ENCODE results near the gene EPB41.
"Not testable (repeated sequence)": the region's sequence is repeated elsewhere in the genome, so short reads cannot be mapped to it uniquely, and the experiment has no call there.

Gene EPB41

GRCh38 chr1:28914228-28915030 is at the start of gene EPB41:
EPB41 (plus strand) TSS chr1:28914569; CDS start chr1:28987438, 72,869 bp downstream.
- peak; percentile 97 for DNase-seq (ENCODE audit: low read depth, low spot score)

- DNase-seq (ENCODE audit: low read depth, low spot score): no peak
Observed at GRCh38 chr1:28864695-28865094, 49.7 kb upstream of the EPB41 start.

GRCh38 chr1:28865997-28866650 is 48.2 kb upstream of the EPB41 start:
- DNase-seq (ENCODE audit: low read depth, low spot score): peak; percentile 23

GRCh38 chr1:28867850-28868249 is 46.5 kb upstream of the EPB41 start:
- DNase-seq (ENCODE audit: low read depth, low spot score): no peak

- DNase-seq (ENCODE audit: low read depth, low spot score): no peak
Observed at GRCh38 chr1:28869952-28870351, 44.4 kb upstream of the EPB41 start.

- DNase-seq (ENCODE audit: low read depth, low spot score): no peak
Observed at GRCh38 chr1:28871631-28872401, 42.6 kb upstream of the EPB41 start.

- DNase-seq (ENCODE audit: low read depth, low spot score): not testable (repeated sequence)
Observed at GRCh38 chr1:28875134-28875533, 39.2 kb upstream of the EPB41 start.

GRCh38 chr1:28877132-28877781 is 37.1 kb upstream of the EPB41 start:
- DNase-seq (ENCODE audit: low read depth, low spot score): peak; percentile 85

- no peak for DNase-seq (ENCODE audit: low read depth, low spot score)
Observed at GRCh38 chr1:28878796-28879195, 35.6 kb upstream of the EPB41 start.

GRCh38 chr1:28882009-28882628 is 32.2 kb upstream of the EPB41 start:
- DNase-seq (ENCODE audit: low read depth, low spot score): peak; percentile 93

- no peak for DNase-seq (ENCODE audit: low read depth, low spot score)
Observed at GRCh38 chr1:28883242-28883616, 31.1 kb upstream of the EPB41 start.

- DNase-seq (ENCODE audit: low read depth, low spot score): no peak
Observed at GRCh38 chr1:28885472-28885877, 28.9 kb upstream of the EPB41 start.

- DNase-seq (ENCODE audit: low read depth, low spot score): no peak
Observed at GRCh38 chr1:28885977-28886730, 28.2 kb upstream of the EPB41 start.

GRCh38 chr1:28886731-28887418 is 27.5 kb upstream of the EPB41 start:
- peak; percentile 92 for DNase-seq (ENCODE audit: low read depth, low spot score)

- DNase-seq (ENCODE audit: low read depth, low spot score): peak; percentile 47
Observed at GRCh38 chr1:28887419-28887834, 26.9 kb upstream of the EPB41 start.

GRCh38 chr1:28887835-28888682 is 26.3 kb upstream of the EPB41 start:
- DNase-seq (ENCODE audit: low read depth, low spot score): peak; percentile 59

GRCh38 chr1:28888915-28889314 is 25.5 kb upstream of the EPB41 start:
- no peak for DNase-seq (ENCODE audit: low read depth, low spot score)

- no peak for DNase-seq (ENCODE audit: low read depth, low spot score)
Observed at GRCh38 chr1:28889357-28889756, 25.0 kb upstream of the EPB41 start.

- DNase-seq (ENCODE audit: low read depth, low spot score): no peak
Observed at GRCh38 chr1:28890435-28890834, 23.9 kb upstream of the EPB41 start.

All from astrocyte of the hippocampus (primary cell).